SKM-1 treated with dmso at 0.1 percent for 144 hours (cell line): ENCODE measurements around the gene CHCHD6.
A peak's percentile ranks its signal among the peaks of the same experiment; 100 is the strongest.

Experiments
- DNase-seq: peaks from one replicate; lab custom pipeline; 2025; ENCODE audit not compliant: unreplicated experiment; lab: John Stamatoyannopoulos, UW

The CHCHD6 gene

GRCh38 chr3:126969586-126969985 lies 265.5 kb downstream of the CHCHD6 start:
- DNase-seq, result no peak

GRCh38 chr3:126970101-126970500 lies 266.1 kb downstream of the CHCHD6 start:
- DNase-seq, result no peak

- DNase-seq, result no peak
Observed at GRCh38 chr3:126970921-126971320, 266.9 kb downstream of the CHCHD6 start.

- no peak for DNase-seq
Observed at GRCh38 chr3:126971891-126972351, 267.9 kb downstream of the CHCHD6 start.

GRCh38 chr3:126972866-126973265 lies 268.8 kb downstream of the CHCHD6 start:
- no peak for DNase-seq

- no peak for DNase-seq
Observed at GRCh38 chr3:126973814-126974213, 269.8 kb downstream of the CHCHD6 start.

GRCh38 chr3:126974756-126975155 lies 270.7 kb downstream of the CHCHD6 start:
- DNase-seq, result no peak

- no peak for DNase-seq
Observed at GRCh38 chr3:126976906-126977305, 272.9 kb downstream of the CHCHD6 start.

- DNase-seq, result no peak
Observed at GRCh38 chr3:126977821-126978220, 273.8 kb downstream of the CHCHD6 start.

GRCh38 chr3:126978291-126978690 lies 274.3 kb downstream of the CHCHD6 start:
- no peak for DNase-seq

- DNase-seq, result no peak
Observed at GRCh38 chr3:126979046-126979628, 275.1 kb downstream of the CHCHD6 start.

GRCh38 chr3:126980266-126980811 lies 276.3 kb downstream of the CHCHD6 start:
- DNase-seq, result no peak

- DNase-seq, result peak; percentile 24
Observed at GRCh38 chr3:126982126-126982470, 278.1 kb downstream of the CHCHD6 start.

- DNase-seq, result peak; percentile 74
Observed at GRCh38 chr3:126982471-126983175, 278.6 kb downstream of the CHCHD6 start, which contains the start of gene PLXNA1. Gene PLXNA1, plus strand, starts transcription at chr3:126983115. Its CDS starts 5,479 bp downstream, at chr3:126988594.

- DNase-seq, result no peak
Observed at GRCh38 chr3:126983276-126983652, 279.2 kb downstream of the CHCHD6 start.

GRCh38 chr3:126983653-126984390 lies 279.8 kb downstream of the CHCHD6 start:
- DNase-seq, result no peak

- no peak for DNase-seq
Observed at GRCh38 chr3:126984391-126985131, 280.5 kb downstream of the CHCHD6 start.

- DNase-seq, result no peak
Observed at GRCh38 chr3:126985132-126985985, 281.3 kb downstream of the CHCHD6 start.

GRCh38 chr3:126986001-126986400 lies 282.0 kb downstream of the CHCHD6 start:
- DNase-seq, result no peak

- DNase-seq, result no peak
Observed at GRCh38 chr3:126987129-126987528, 283.1 kb downstream of the CHCHD6 start.
